HG03520 (cell line): ENCODE results near the gene KAT7.

Source experiments
- ATAC-seq: cut with Tn5 transposase; IDR thresholded peaks from one replicate; pipeline ENCODE4 v1.9.1; 2021; ENCODE audit warnings: mild to moderate bottlenecking, moderate library complexity; ENCODE audit not compliant: unreplicated experiment

Gene KAT7

GRCh38 chr17:49760296-49760695 is 28.2 kb upstream of the KAT7 start:
- no peak for ATAC-seq

- ATAC-seq, result no peak
Observed at GRCh38 chr17:49760932-49761558, 27.4 kb upstream of the KAT7 start.

GRCh38 chr17:49762151-49762941 is 26.1 kb upstream of the KAT7 start:
- ATAC-seq, result no peak

GRCh38 chr17:49763735-49764558 is 24.5 kb upstream of the KAT7 start, which contains the start of gene FAM117A:
Gene FAM117A, minus strand, starts transcription at chr17:49764131. Its CDS starts 44 bp downstream, at chr17:49764087.
- peak; percentile 96 for ATAC-seq

GRCh38 chr17:49764559-49765180 is 23.8 kb upstream of the KAT7 start:
- no peak for ATAC-seq

GRCh38 chr17:49766918-49767530 is 21.5 kb upstream of the KAT7 start:
- no peak for ATAC-seq

GRCh38 chr17:49775546-49776260 is 12.8 kb upstream of the KAT7 start:
- ATAC-seq, result no peak

- ATAC-seq, result no peak
Observed at GRCh38 chr17:49776551-49777300, 11.8 kb upstream of the KAT7 start.

- ATAC-seq, result no peak
Observed at GRCh38 chr17:49777563-49777962, 10.9 kb upstream of the KAT7 start.

- ATAC-seq, result no peak
Observed at GRCh38 chr17:49779156-49779738, 9.2 kb upstream of the KAT7 start.

- no peak for ATAC-seq
Observed at GRCh38 chr17:49779739-49780231, 8.7 kb upstream of the KAT7 start.

GRCh38 chr17:49783071-49783715 is 5.3 kb upstream of the KAT7 start:
- no peak for ATAC-seq

GRCh38 chr17:49783791-49784190 is 4.7 kb upstream of the KAT7 start:
- no peak for ATAC-seq

GRCh38 chr17:49784636-49785035 is 3.8 kb upstream of the KAT7 start:
- no peak for ATAC-seq

- no peak for ATAC-seq
Observed at GRCh38 chr17:49787884-49788477, 500 bp upstream of the KAT7 start.

- ATAC-seq, result no peak
Observed at GRCh38 chr17:49789243-49789578, 730 bp downstream of the KAT7 start.

- ATAC-seq, result no peak
Observed at GRCh38 chr17:49793309-49793708, 4.8 kb downstream of the KAT7 start.

- ATAC-seq, result no peak
Observed at GRCh38 chr17:49795372-49795771, 6.9 kb downstream of the KAT7 start.
